ENCODE data around the gene PSMC5.

DNA sequence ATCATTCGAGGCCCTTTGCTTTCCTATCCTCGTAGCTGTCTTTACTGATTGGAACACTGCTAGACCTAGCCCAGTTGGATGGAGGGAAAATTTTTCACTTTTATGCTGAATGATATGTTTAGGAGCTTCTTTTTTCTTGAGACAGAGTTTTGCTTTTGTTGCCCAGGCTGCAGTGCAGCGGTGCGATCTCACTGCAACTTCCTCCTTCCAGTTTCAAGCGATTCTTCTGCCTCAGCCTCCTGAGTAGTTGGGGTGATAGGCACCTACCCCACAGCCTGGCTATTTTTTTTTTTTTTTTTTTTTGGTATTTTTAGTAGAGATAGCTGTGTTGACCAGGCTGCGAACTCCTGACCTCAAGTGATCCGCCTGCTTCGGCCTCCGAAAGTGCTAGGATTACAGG, 17.3 kb upstream of the PSMC5 start:
- TF ChIP-seq, protein P1, sequence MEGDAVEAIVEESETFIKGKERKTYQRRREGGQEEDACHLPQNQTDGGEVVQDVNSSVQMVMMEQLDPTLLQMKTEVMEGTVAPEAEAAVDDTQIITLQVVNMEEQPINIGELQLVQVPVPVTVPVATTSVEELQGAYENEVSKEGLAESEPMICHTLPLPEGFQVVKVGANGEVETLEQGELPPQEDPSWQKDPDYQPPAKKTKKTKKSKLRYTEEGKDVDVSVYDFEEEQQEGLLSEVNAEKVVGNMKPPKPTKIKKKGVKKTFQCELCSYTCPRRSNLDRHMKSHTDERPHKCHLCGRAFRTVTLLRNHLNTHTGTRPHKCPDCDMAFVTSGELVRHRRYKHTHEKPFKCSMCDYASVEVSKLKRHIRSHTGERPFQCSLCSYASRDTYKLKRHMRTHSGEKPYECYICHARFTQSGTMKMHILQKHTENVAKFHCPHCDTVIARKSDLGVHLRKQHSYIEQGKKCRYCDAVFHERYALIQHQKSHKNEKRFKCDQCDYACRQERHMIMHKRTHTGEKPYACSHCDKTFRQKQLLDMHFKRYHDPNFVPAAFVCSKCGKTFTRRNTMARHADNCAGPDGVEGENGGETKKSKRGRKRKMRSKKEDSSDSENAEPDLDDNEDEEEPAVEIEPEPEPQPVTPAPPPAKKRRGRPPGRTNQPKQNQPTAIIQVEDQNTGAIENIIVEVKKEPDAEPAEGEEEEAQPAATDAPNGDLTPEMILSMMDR (conservative IDR thresholded peaks at IDR 0.05 in 1 of 2, IDR thresholded peaks at IDR 0.05 in 1 of 2; ENCODE audit: extremely low read depth in 1 of 2, insufficient read depth in 1 of 2, low read depth in 1 of 2, low read length in 2 of 2) = no peak
- TF ChIP-seq EZH2 (IDR thresholded peaks at IDR 0.05; ENCODE audit: borderline replicate concordance, low read length) = no peak

Measured in mammary epithelial cell (primary cell).